Transverse colon (tissue), 4 donors: ENCODE results near the gene CCNI. TPM values are rescaled to one million over a fixed set of nuclear protein-coding genes. Genes with fewer than 3 reads are reported as not detected.

Experiments
- DNase-seq: peaks from one replicate; pipeline ENCODE4 v3.0.0-alpha.2; 2019
- H3K27ac ChIP-seq, 4 donors: fragments of 200-600 bp; sonication (generic); 2 replicates each; pipeline ENCODE4 v1.5.1; 2016 to 2018; ENCODE audit warnings: inconsistent platforms in 4 of 4
- H3K27me3 ChIP-seq: fragments of 200-600 bp; sonication (generic); 2 replicates; pipeline ENCODE4 v1.5.1; 2017; ENCODE audit warnings: inconsistent platforms
- H3K36me3 ChIP-seq, 4 donors: fragments of 200-600 bp; sonication (generic); 2 replicates each; pipeline ENCODE4 v1.5.1; 2017 to 2019; ENCODE audit warnings: inconsistent platforms in 4 of 4
- H3K4me1 ChIP-seq, 4 donors: fragments of 200-600 bp; sonication (generic); 2 replicates each; pipeline ENCODE4 v1.5.1; 2017 to 2020; ENCODE audit warnings: inconsistent platforms in 4 of 4
- H3K4me3 ChIP-seq, 4 donors: fragments of 200-600 bp; sonication (generic); 1 replicate in 1 of 4; 2 replicates in 3 of 4; pipeline versions ENCODE4 v1.5.1 to v1.6.1; 2017 to 2019; ENCODE audit warnings: inconsistent platforms in 4 of 4
- H3K9me3 ChIP-seq, 2 donors: fragments of 200-600 bp; sonication (generic); 2 replicates each; pipeline ENCODE4 v1.5.1; 2017 to 2019; ENCODE audit warnings: inconsistent platforms in 2 of 2
- CTCF ChIP-seq, 5 experiments: fragments of 200-600 bp in 3 of 5; fragments of 450-650 bp in 2 of 5; sonication (generic) in 3 of 5; IDR thresholded peaks; 1 replicate in 2 of 5; 2 replicates in 3 of 5; pipeline ENCODE4 v1.5.1; 2016 to 2017; ENCODE audit warnings: antibody characterized with exemption in 5 of 5, inconsistent platforms in 3 of 5, mild to moderate bottlenecking in 2 of 5, moderate library complexity in 1 of 5
- EP300 ChIP-seq: sonication (generic); formaldehyde crosslinking; IDR thresholded peaks from one replicate; pipeline ENCODE4 v1.6.1; 2017; ENCODE audit warnings: antibody characterized with exemption, low read depth
- POLR2A ChIP-seq: fragments of 450-650 bp; IDR thresholded peaks from one replicate; pipeline ENCODE4 v1.6.1; 2016; ENCODE audit warnings: antibody characterized with exemption, mild to moderate bottlenecking, moderate library complexity
- POLR2AphosphoS5 ChIP-seq, 3 donors: sonication (generic); formaldehyde crosslinking; IDR thresholded peaks; one replicate each; pipeline ENCODE4 v1.6.1; 2016; ENCODE audit warnings: antibody characterized with exemption in 3 of 3
- WGBS, 2 donors: methylation state at CpG; one replicate each; pipeline ENCODE4 v1.1.5; 2018; ENCODE audit warnings: low coverage in 1 of 2; 5-methylcytosine and 5-hydroxymethylcytosine counted together
- in situ Hi-C, 4 donors: fragments of 200-750 bp; cut with MboI; loops; one replicate each; pipeline versions ENCODE4 v1.15.0 to v1.15.1; 2017; ENCODE audit warnings: low sequenced_read_pairs in 3 of 4, low pct_ligation_motif_present in 1 of 4, low pct_unique_long_range_greater_than_20kb in 1 of 4
- intact Hi-C: fragments of 100-400 bp; cut with DNase I; formaldehyde crosslinking; loops from one replicate; pipeline ENCODE4 v1.15.1; 2023; ENCODE audit warnings: low total_unique reads
- total RNA-seq, 4 donors: library from RNA; depleted of rRNA; stranded (reverse); fragments of >200 nt; gene quantifications; one replicate each; pipeline ENCODE4 v1.1.0, GENCODE V29; 2016

The CCNI gene
- total RNA-seq, 4 donors from 2014 or later, result 91.7 to 206 (median 154) TPM

- intact Hi-C loops (no loop called here), in situ Hi-C loops (no loop called here)
- Histone ChIP-seq H3K9me3 (no peaks in the 10 kb centered on the region), H3K4me3 (no peak overlapping the region), H3K4me1 (peaks cover 0 to 26% (median 10%) of the 10 kb centered on the region in 4 donors), H3K36me3 (no peaks in the 10 kb centered on the region), H3K27ac (no peak overlapping the region), H3K27me3 (no peaks in the 10 kb centered on the region)
- TF ChIP-seq POLR2A (no peak), CTCF (IDR thresholded peaks at IDR 0.05) (no peak), POLR2AphosphoS5 (IDR thresholded peaks at IDR 0.05) (no peak), EP300 (no peak)
- 100% methylated on average over 2 of the region's 2 CpGs for WGBS, 2 donors
- DNase-seq, result no peak
Observed at GRCh38 chr4:77078401-77078800, 2.6 kb upstream of the CCNI start.

DNA sequence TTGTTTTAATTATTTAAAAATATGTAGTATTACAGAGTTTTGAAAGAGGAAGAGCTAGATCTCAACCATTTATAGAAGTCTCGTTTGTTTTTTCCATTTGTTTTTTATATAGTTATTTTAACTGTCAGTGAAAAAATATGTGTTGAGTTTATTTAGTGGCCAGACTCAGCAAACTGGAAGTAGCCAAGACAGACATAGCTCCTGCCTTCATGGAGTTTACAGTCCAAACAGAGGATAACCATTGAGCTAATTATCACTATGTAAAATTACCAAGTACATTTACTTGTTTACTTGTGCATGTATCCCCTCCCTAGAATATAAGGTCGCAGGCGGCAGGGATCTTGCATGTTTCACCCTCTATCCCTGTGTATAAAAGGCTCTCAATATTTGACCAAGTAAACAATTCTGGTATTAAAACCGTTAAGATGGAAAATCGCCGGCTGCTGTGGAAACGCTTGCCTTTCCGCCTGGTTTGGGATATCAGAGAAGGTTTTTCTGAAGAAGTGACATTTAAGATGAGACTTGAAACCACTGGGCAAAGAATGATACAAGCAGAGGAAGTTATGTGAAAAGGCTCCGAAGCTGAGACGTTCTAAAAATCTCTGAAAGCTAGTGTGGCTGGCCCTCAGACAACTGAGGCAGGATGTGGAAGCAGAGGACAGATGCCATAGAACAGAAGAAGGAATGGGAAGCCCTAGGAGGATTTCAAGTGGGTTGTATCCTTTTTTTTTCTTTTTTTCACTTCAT lies 1.3 kb upstream of the CCNI start:
- WGBS, 2 donors, result 69 to 70% methylated on average over 8 to 10 of the region's 10 CpGs
- Histone ChIP-seq H3K27ac (peak overlapping the region; percentile 99 to 100 (median 100)), H3K4me3 (peak overlapping the region in 3 of 4 donors; percentile 97 to 100 (median 99)), H3K4me1 (peaks cover 5 to 39% (median 13%) of the 10 kb centered on the region in 4 donors), H3K9me3 (no peaks in the 10 kb centered on the region), H3K27me3 (no peaks in the 10 kb centered on the region), H3K36me3 (no peaks in the 10 kb centered on the region)
- DNase-seq, result no peak
- in situ Hi-C loops, result no loop called here
- no peak for TF ChIP-seq POLR2A
- no peak for TF ChIP-seq CTCF (IDR thresholded peaks at IDR 0.05)
- TF ChIP-seq POLR2AphosphoS5 (IDR thresholded peaks at IDR 0.05), result no peak
- no peak for TF ChIP-seq EP300
- intact Hi-C loops, result no loop called here

DNA sequence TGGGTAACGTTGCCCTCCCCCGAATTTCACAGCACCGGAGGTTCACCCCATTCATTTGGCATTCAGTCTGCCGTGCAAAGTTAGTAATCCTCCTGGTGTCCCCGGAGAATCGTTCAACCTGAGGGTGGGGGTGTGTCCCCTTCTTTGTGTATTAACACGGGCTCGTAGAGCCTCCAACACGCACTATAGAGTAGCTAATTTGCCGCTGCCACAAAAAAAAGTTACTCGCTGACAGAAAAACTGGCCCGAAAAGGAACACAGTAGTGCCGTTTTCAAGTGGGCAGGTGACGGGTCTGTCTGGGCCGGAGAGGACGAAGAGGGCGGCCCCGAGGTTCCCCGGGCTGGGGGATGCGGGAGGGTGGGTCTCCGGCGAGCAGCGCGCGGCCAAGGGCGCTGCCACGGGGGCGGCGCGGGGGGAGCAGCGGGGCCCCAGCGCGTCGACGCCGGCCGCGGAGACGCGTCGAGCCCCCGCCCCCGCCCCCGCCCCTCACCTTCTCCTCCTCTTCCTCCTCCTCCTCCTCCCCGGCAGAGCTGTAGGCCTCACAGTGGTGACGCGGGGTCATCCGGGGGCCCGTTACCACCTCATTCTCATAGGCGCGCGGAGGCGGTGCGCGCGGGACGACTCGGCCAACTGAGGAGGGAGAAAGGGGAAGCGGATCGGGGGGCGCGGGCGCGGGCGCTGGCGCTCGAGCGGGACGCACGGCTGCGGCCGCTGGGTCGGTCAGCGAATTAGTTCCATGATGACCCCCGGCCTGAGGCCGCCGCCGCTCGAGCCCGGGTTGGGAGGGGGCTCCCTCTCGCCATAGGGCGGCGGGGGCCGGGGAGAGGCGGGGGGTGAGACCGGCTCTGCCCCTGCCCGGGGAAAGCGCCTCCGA lies 571 bp downstream of the CCNI start:
- intact Hi-C loops, result no loop called here
- Histone ChIP-seq H3K4me3 (peak overlapping the region; percentile 97 to 100 (median 99)), H3K27ac (peak overlapping the region; percentile 99 to 100 (median 100)), H3K27me3 (no peaks in the 10 kb centered on the region), H3K9me3 (no peaks in the 10 kb centered on the region), H3K36me3 (no peaks in the 10 kb centered on the region), H3K4me1 (peaks cover 13 to 55% (median 23%) of the 10 kb centered on the region in 4 donors)
- WGBS, 2 donors, result 1% methylated on average over 73 of the region's 89 CpGs; no CpG with 5 or more reads in 1 of the 2 donors
- in situ Hi-C loops, result no loop called here
- peak; percentile 78 for DNase-seq
- TF ChIP-seq CTCF (IDR thresholded peaks at IDR 0.05) (no peak), POLR2AphosphoS5 (IDR thresholded peaks at IDR 0.05) (peak in 2 of 3 donors; percentile 36 to 71)

GRCh38 chr4:77074381-77074831 lies 1.4 kb downstream of the CCNI start:
- Histone ChIP-seq H3K9me3 (no peaks in the 10 kb centered on the region), H3K27ac (peak overlapping the region; percentile 99 to 100 (median 100)), H3K36me3 (no peaks in the 10 kb centered on the region), H3K4me3 (peak overlapping the region; percentile 97 to 100 (median 99)), H3K27me3 (no peaks in the 10 kb centered on the region), H3K4me1 (peaks cover 13 to 63% (median 25%) of the 10 kb centered on the region in 4 donors)
- no peak for TF ChIP-seq POLR2AphosphoS5 (IDR thresholded peaks at IDR 0.05)
- no peak for TF ChIP-seq EP300
- TF ChIP-seq POLR2A, result no peak
- no peak for TF ChIP-seq CTCF (IDR thresholded peaks at IDR 0.05)
- intact Hi-C loops, result no loop called here
- in situ Hi-C loops, result no loop called here
- DNase-seq, result no peak
- 3 to 4% methylated on average over 4 to 6 of the region's 6 CpGs for WGBS, 2 donors
